HepG2 (cell line): ENCODE data around the gene TPM3. TPM values are rescaled to one million over a fixed set of nuclear protein-coding genes. Genes with fewer than 3 reads are reported as not detected.
A peak's percentile ranks its signal among the peaks of the same experiment; 100 is the strongest.

ENCODE experiments used
- HMGA1 ChIP-seq: sonication (generic); formaldehyde crosslinking; conservative IDR thresholded peaks from 2 replicates; pipeline ENCODE4 v1.4.0; 2020; ENCODE audit warnings: missing genetic modification reagents
- IRX3 ChIP-seq: sonication (generic); formaldehyde crosslinking; IDR thresholded peaks from 2 replicates; pipeline ENCODE4 v1.8.1; 2023; ENCODE audit warnings: mild to moderate bottlenecking, low read depth, missing genetic modification reagents, borderline replicate concordance
- KDM2A ChIP-seq: sonication (generic); formaldehyde crosslinking; IDR thresholded peaks from 2 replicates; pipeline ENCODE4 v1.4.0; 2020; ENCODE audit warnings: low read depth, missing genetic modification reagents, borderline replicate concordance
- NR2F1 ChIP-seq, 2 experiments: fragments of 450-650 bp in 1 of 2; formaldehyde crosslinking in 1 of 2; IDR thresholded peaks; 2 replicates each; pipeline versions ENCODE4 v1.5.0 to v1.6.1; 2016 to 2020; ENCODE audit warnings: mild to moderate bottlenecking in 1 of 2, missing compliant biosample characterization in 1 of 2, missing genetic modification reagents in 1 of 2, moderate library complexity in 1 of 2
- PRPF4 ChIP-seq: fragments of 200-400 bp; formaldehyde crosslinking; IDR thresholded peaks from 2 replicates; pipeline ENCODE4 v1.6.1; 2016; ENCODE audit warnings: low read length, low read depth; ENCODE audit not compliant: poor library complexity, severe bottlenecking
- RFX1 ChIP-seq: fragments of 450-650 bp; IDR thresholded peaks from 2 replicates; pipeline ENCODE4 v1.6.1; 2017
- SP2 ChIP-seq: sonication (generic); formaldehyde crosslinking; IDR thresholded peaks from 2 replicates; pipeline ENCODE4 v1.5.1; 2020; ENCODE audit warnings: mild to moderate bottlenecking, missing genetic modification reagents
- STAT5B ChIP-seq: sonication (generic); formaldehyde crosslinking; IDR thresholded peaks from 2 replicates; pipeline ENCODE4 v1.4.0; 2020; ENCODE audit warnings: missing genetic modification reagents
- YY1 ChIP-seq: IDR thresholded peaks from 2 replicates; pipeline ENCODE4 v1.6.1; 2011; ENCODE audit warnings: low read length, low read depth, moderate library complexity, mild to moderate bottlenecking; ENCODE audit not compliant: insufficient read depth, insufficient replicate concordance
- ZNF101 ChIP-seq: sonication (generic); formaldehyde crosslinking; IDR thresholded peaks from 2 replicates; pipeline ENCODE4 v1.4.0; 2020; ENCODE audit warnings: mild to moderate bottlenecking, low read depth, missing genetic modification reagents, borderline replicate concordance
- ZNF296 ChIP-seq: sonication (generic); formaldehyde crosslinking; conservative IDR thresholded peaks from 2 replicates; pipeline ENCODE4 v1.5.0; 2020; ENCODE audit warnings: mild to moderate bottlenecking, missing genetic modification reagents
- ZNF430 ChIP-seq: sonication (generic); formaldehyde crosslinking; IDR thresholded peaks from 2 replicates; pipeline ENCODE4 v1.9.0; 2021; ENCODE audit warnings: mild to moderate bottlenecking, missing genetic modification reagents
- ZNF546 ChIP-seq: sonication (generic); formaldehyde crosslinking; conservative IDR thresholded peaks from 2 replicates; pipeline ENCODE4 v1.8.1; 2023; ENCODE audit warnings: mild to moderate bottlenecking, missing genetic modification reagents
- ZNF569 ChIP-seq: sonication (generic); formaldehyde crosslinking; IDR thresholded peaks from 2 replicates; pipeline ENCODE4 v1.5.0; 2020; ENCODE audit warnings: mild to moderate bottlenecking, missing genetic modification reagents, moderate library complexity, borderline replicate concordance
- ZNF616 ChIP-seq: sonication (generic); formaldehyde crosslinking; IDR thresholded peaks from 2 replicates; pipeline ENCODE4 v1.5.0; 2020; ENCODE audit warnings: low read depth, mild to moderate bottlenecking, missing genetic modification reagents
- ZSCAN20 ChIP-seq: sonication (generic); formaldehyde crosslinking; IDR thresholded peaks from 2 replicates; pipeline ENCODE4 v1.4.0; 2020; ENCODE audit warnings: missing genetic modification reagents, mild to moderate bottlenecking, borderline replicate concordance
- polyA plus RNA-seq, 8 experiments: library from polyadenylated mRNA; depleted of rRNA in 3 of 8; stranded (reverse) in 7 of 8; unstranded in 1 of 8; fragments of >200 nt; fragmentation: Illumina TruSeq in 4 of 8; extraction: Trizol in 4 of 8; gene quantifications; 2 replicates each; pipeline versions ENCODE4 v1.2.1 to v1.2.3, GENCODE V29; 2011 to 2016; ENCODE audit warnings: low read depth in 4 of 8, missing spikeins in 1 of 8, mixed read lengths in 1 of 8; ENCODE audit not compliant: insufficient read depth in 1 of 8
- total RNA-seq, 5 experiments: library from RNA; depleted of rRNA; stranded (reverse); fragments of >200 nt; fragmentation: Illumina TruSeq; extraction: Trizol; gene quantifications; 2 replicates each; pipeline ENCODE4 v1.2.3, GENCODE V29; 2016; ENCODE audit warnings: low read depth in 1 of 5
- TF ChIP-seq, protein P1 (sequence below): IDR thresholded peaks from 2 replicates; pipeline ENCODE4 v1.6.1; 2012; ENCODE audit warnings: low read length, improper control_type of control experiment
- TF ChIP-seq, protein P2 (sequence below): sonication (generic); formaldehyde crosslinking; conservative IDR thresholded peaks from 2 replicates; pipeline ENCODE4 v1.8.1; 2023; ENCODE audit warnings: missing genetic modification reagents
- TF ChIP-seq, protein P3 (sequence below): sonication (generic); formaldehyde crosslinking; IDR thresholded peaks from 2 replicates; pipeline ENCODE4 v1.4.0; 2020; ENCODE audit warnings: missing genetic modification reagents, borderline replicate concordance
- TF ChIP-seq, protein P4 (sequence below): sonication (generic); formaldehyde crosslinking; IDR thresholded peaks from 2 replicates; pipeline ENCODE4 v1.5.0; 2020; ENCODE audit warnings: missing genetic modification reagents

TPM3 gene
- total and polyA plus RNA-seq, 2 of the 13 experiments (the other 11 are each of a cell fraction or from before 2014, with no cell fraction given) = 160 to 307 TPM

DNA sequence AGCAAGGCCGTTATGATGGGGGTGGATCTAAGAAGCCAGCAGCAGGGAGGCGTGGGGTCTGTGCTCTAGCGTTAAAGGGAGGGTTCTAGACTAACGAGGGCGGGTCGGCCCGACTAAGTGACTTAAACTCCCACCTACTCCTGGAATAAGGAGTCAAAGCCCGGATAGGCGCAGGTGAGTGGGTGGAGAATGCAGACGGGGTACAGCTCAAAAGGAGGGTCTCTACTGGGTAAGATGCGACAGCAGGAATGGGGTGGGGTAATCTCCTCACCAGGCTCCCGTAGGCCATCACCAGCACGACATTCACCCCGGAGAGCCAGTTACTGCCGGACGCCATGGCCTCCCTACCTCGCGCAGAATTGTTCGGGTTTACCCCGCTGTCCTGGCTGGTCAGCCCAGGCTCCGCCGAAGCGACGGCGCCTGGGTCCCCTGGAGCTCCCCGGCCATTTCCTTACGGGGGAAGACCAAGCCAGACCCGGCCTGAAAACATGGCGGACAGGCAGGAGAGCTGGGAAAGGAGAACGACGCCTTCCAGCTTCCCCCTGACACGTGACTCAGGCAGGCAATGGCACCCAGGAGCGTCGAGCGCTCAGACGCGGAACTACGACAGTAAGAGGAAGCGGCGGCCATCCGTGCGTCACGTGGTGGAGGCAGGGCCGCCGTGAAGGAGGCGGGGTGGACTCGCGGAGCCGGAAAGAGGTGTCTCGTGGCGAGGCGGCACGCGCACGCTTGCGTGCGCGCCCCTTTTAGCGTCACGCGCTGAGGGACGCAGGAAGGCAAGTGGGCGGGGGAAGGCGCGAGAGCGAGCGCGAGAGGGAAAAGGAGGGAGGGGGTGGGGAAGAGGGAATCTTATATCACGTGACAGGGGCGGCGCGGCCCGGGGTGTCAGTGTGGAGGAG is 28.4 kb upstream of the TPM3 start, which contains the start of gene UBAP2L (continued):
- TF ChIP-seq, protein P1, sequence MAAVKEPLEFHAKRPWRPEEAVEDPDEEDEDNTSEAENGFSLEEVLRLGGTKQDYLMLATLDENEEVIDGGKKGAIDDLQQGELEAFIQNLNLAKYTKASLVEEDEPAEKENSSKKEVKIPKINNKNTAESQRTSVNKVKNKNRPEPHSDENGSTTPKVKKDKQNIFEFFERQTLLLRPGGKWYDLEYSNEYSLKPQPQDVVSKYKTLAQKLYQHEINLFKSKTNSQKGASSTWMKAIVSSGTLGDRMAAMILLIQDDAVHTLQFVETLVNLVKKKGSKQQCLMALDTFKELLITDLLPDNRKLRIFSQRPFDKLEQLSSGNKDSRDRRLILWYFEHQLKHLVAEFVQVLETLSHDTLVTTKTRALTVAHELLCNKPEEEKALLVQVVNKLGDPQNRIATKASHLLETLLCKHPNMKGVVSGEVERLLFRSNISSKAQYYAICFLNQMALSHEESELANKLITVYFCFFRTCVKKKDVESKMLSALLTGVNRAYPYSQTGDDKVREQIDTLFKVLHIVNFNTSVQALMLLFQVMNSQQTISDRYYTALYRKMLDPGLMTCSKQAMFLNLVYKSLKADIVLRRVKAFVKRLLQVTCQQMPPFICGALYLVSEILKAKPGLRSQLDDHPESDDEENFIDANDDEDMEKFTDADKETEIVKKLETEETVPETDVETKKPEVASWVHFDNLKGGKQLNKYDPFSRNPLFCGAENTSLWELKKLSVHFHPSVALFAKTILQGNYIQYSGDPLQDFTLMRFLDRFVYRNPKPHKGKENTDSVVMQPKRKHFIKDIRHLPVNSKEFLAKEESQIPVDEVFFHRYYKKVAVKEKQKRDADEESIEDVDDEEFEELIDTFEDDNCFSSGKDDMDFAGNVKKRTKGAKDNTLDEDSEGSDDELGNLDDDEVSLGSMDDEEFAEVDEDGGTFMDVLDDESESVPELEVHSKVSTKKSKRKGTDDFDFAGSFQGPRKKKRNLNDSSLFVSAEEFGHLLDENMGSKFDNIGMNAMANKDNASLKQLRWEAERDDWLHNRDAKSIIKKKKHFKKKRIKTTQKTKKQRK = no peak
- TF ChIP-seq ZSCAN20 (CRISPR knock-in tag) (peak; percentile 87; the same call in 1 of the 2 replicates), ZNF101 (CRISPR knock-in tag) (no peak), ZNF616 (CRISPR knock-in tag) (no peak; the same call in 1 of the 2 replicates), HMGA1 (no peak), STAT5B (0 out of 2 replicates have a peak, but pooled peaks have one; percentile 44), KDM2A (CRISPR knock-in tag) (peak; percentile 82), YY1 (peak; percentile 96), ZNF546 (CRISPR knock-in tag) (peak; percentile 91), ZNF296 (CRISPR knock-in tag) (no peak), SP2 (no peak), RFX1 (no peak), ZNF569 (CRISPR knock-in tag) (peak; percentile 95; the same call in 1 of the 2 replicates), IRX3 (CRISPR knock-in tag) (no peak), ZNF430 (CRISPR knock-in tag) (peak; percentile 86), NR2F1 (CRISPR knock-in tag; IDR thresholded peaks at IDR 0.05) (no peak), PRPF4 (no peak)
- TF ChIP-seq, protein P2, sequence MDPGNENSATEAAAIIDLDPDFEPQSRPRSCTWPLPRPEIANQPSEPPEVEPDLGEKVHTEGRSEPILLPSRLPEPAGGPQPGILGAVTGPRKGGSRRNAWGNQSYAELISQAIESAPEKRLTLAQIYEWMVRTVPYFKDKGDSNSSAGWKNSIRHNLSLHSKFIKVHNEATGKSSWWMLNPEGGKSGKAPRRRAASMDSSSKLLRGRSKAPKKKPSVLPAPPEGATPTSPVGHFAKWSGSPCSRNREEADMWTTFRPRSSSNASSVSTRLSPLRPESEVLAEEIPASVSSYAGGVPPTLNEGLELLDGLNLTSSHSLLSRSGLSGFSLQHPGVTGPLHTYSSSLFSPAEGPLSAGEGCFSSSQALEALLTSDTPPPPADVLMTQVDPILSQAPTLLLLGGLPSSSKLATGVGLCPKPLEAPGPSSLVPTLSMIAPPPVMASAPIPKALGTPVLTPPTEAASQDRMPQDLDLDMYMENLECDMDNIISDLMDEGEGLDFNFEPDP = no peak
- TF ChIP-seq, protein P3, sequence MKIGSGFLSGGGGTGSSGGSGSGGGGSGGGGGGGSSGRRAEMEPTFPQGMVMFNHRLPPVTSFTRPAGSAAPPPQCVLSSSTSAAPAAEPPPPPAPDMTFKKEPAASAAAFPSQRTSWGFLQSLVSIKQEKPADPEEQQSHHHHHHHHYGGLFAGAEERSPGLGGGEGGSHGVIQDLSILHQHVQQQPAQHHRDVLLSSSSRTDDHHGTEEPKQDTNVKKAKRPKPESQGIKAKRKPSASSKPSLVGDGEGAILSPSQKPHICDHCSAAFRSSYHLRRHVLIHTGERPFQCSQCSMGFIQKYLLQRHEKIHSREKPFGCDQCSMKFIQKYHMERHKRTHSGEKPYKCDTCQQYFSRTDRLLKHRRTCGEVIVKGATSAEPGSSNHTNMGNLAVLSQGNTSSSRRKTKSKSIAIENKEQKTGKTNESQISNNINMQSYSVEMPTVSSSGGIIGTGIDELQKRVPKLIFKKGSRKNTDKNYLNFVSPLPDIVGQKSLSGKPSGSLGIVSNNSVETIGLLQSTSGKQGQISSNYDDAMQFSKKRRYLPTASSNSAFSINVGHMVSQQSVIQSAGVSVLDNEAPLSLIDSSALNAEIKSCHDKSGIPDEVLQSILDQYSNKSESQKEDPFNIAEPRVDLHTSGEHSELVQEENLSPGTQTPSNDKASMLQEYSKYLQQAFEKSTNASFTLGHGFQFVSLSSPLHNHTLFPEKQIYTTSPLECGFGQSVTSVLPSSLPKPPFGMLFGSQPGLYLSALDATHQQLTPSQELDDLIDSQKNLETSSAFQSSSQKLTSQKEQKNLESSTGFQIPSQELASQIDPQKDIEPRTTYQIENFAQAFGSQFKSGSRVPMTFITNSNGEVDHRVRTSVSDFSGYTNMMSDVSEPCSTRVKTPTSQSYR (CRISPR knock-in tag) = peak; percentile 5; the same call in 1 of the 2 replicates
- TF ChIP-seq, protein P4, sequence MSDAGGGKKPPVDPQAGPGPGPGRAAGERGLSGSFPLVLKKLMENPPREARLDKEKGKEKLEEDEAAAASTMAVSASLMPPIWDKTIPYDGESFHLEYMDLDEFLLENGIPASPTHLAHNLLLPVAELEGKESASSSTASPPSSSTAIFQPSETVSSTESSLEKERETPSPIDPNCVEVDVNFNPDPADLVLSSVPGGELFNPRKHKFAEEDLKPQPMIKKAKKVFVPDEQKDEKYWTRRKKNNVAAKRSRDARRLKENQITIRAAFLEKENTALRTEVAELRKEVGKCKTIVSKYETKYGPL (CRISPR knock-in tag) = peak; percentile 85
